Measurements from ENCODE around the gene HPS4.

Gene HPS4

GRCh38 chr22:26501996-26502395, 18.4 kb upstream of the HPS4 start:
- Histone ChIP-seq H3K27me3 (ENCODE audit: control insufficient read depth in 2 of 2, insufficient read depth in 2 of 2, low read length in 2 of 2) (no peaks in the 10 kb centered on the region), H3K9me3 (ENCODE audit: control insufficient read depth in 2 of 2, low read length in 2 of 2) (no peaks in the 10 kb centered on the region), H3K36me3 (ENCODE audit: control insufficient read depth in 2 of 2, insufficient read depth in 2 of 2, low read length in 2 of 2) (peaks cover 74 to 80% of the 10 kb centered on the region in 2 donors), H3K27ac (ENCODE audit: low read depth in 2 of 2, low read length in 2 of 2) (no peak overlapping the region), H3K9ac (ENCODE audit: low read depth in 1 of 2, low read length in 2 of 2) (no peak overlapping the region), H3K4me1 (ENCODE audit: control insufficient read depth in 2 of 2, insufficient read depth in 2 of 2, low read length in 2 of 2) (peaks cover 0 to 6% of the 10 kb centered on the region in 2 donors), H3K4me3 (ENCODE audit: low read length in 2 of 2) (no peak overlapping the region)

DNA sequence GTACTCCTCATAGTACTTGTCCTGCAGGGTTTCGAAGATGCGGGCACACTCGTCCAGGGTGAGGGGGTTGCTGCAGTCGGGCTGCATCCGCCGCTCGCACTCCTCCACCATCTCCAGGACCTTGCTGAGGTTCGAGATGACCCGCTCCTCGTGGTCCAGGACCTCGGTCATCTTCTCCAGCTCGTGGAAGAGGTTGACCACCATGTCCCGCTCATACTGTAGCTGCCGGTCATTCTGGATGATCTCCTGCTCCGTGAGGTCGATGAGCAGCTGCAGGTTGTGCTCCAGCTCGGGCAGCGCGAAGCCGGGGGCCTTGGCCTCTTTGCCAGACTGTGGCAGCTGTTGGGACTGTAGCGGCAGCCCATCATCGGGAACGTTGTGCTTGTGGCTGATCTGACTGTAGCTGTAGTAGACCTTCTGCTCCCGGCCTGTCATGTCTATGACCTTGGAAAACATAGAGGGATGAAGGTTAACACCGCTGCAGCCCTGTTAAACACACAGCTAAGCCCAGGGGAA, 15.7 kb upstream of the HPS4 start:
- no peak overlapping the region for H3K27ac ChIP-seq (ENCODE audit: low read depth in 2 of 2, low read length in 2 of 2)
- H3K27me3 ChIP-seq (ENCODE audit: control insufficient read depth in 2 of 2, insufficient read depth in 2 of 2, low read length in 2 of 2): no peaks in the 10 kb centered on the region
- H3K9ac ChIP-seq (ENCODE audit: low read depth in 1 of 2, low read length in 2 of 2): no peak overlapping the region
- H3K4me1 ChIP-seq (ENCODE audit: control insufficient read depth in 2 of 2, insufficient read depth in 2 of 2, low read length in 2 of 2): peaks cover 0 to 6% of the 10 kb centered on the region in 2 donors
- no peak overlapping the region for H3K4me3 ChIP-seq (ENCODE audit: low read length in 2 of 2)
- peaks cover 76 to 82% of the 10 kb centered on the region in 2 donors for H3K36me3 ChIP-seq (ENCODE audit: control insufficient read depth in 2 of 2, insufficient read depth in 2 of 2, low read length in 2 of 2)
- no peaks in the 10 kb centered on the region for H3K9me3 ChIP-seq (ENCODE audit: control insufficient read depth in 2 of 2, low read length in 2 of 2)

DNA sequence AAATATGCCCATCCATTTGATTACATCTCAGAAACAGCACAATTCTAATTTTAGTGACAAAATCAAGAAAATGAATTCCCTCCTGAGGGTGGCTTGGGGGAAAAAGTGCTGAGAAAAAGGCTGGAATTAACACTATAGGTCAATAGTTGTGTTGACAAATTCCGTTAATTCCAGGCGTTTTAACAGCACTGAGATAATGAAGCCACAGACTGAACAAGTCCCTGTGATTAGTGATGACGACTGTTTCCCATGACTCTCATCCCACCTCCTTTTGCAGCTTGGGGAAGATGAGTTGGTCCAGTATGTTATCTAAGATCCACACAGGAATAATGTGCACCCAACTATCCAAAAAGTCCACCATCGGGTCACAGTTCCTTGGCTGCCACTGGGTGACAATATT, 12.9 kb upstream of the HPS4 start:
- Histone ChIP-seq H3K9me3 (ENCODE audit: control insufficient read depth in 2 of 2, low read length in 2 of 2) (no peaks in the 10 kb centered on the region), H3K4me1 (ENCODE audit: control insufficient read depth in 2 of 2, insufficient read depth in 2 of 2, low read length in 2 of 2) (no peaks in the 10 kb centered on the region), H3K36me3 (ENCODE audit: control insufficient read depth in 2 of 2, insufficient read depth in 2 of 2, low read length in 2 of 2) (peaks cover 71 to 82% of the 10 kb centered on the region in 2 donors), H3K27me3 (ENCODE audit: control insufficient read depth in 2 of 2, insufficient read depth in 2 of 2, low read length in 2 of 2) (no peaks in the 10 kb centered on the region), H3K27ac (ENCODE audit: low read depth in 2 of 2, low read length in 2 of 2) (no peak overlapping the region), H3K4me3 (ENCODE audit: low read length in 2 of 2) (no peak overlapping the region), H3K9ac (ENCODE audit: low read depth in 1 of 2, low read length in 2 of 2) (no peak overlapping the region)

- Histone ChIP-seq H3K4me1 (ENCODE audit: control insufficient read depth in 2 of 2, insufficient read depth in 2 of 2, low read length in 2 of 2) (no peaks in the 10 kb centered on the region), H3K27ac (ENCODE audit: low read depth in 2 of 2, low read length in 2 of 2) (no peak overlapping the region), H3K9me3 (ENCODE audit: control insufficient read depth in 2 of 2, low read length in 2 of 2) (no peaks in the 10 kb centered on the region), H3K27me3 (ENCODE audit: control insufficient read depth in 2 of 2, insufficient read depth in 2 of 2, low read length in 2 of 2) (no peaks in the 10 kb centered on the region), H3K36me3 (ENCODE audit: control insufficient read depth in 2 of 2, insufficient read depth in 2 of 2, low read length in 2 of 2) (peaks cover 65 to 81% of the 10 kb centered on the region in 2 donors), H3K4me3 (ENCODE audit: low read length in 2 of 2) (no peak overlapping the region), H3K9ac (ENCODE audit: low read depth in 1 of 2, low read length in 2 of 2) (no peak overlapping the region)
Observed at GRCh38 chr22:26494506-26494905, 10.9 kb upstream of the HPS4 start.

- no peaks in the 10 kb centered on the region for H3K4me1 ChIP-seq (ENCODE audit: control insufficient read depth in 2 of 2, insufficient read depth in 2 of 2, low read length in 2 of 2)
- peaks cover 64 to 83% of the 10 kb centered on the region in 2 donors for H3K36me3 ChIP-seq (ENCODE audit: control insufficient read depth in 2 of 2, insufficient read depth in 2 of 2, low read length in 2 of 2)
- H3K4me3 ChIP-seq (ENCODE audit: low read length in 2 of 2): no peak overlapping the region
- H3K9ac ChIP-seq (ENCODE audit: low read depth in 1 of 2, low read length in 2 of 2): no peak overlapping the region
- no peaks in the 10 kb centered on the region for H3K9me3 ChIP-seq (ENCODE audit: control insufficient read depth in 2 of 2, low read length in 2 of 2)
- H3K27ac ChIP-seq (ENCODE audit: low read depth in 2 of 2, low read length in 2 of 2): no peak overlapping the region
- no peaks in the 10 kb centered on the region for H3K27me3 ChIP-seq (ENCODE audit: control insufficient read depth in 2 of 2, insufficient read depth in 2 of 2, low read length in 2 of 2)
Observed at GRCh38 chr22:26492220-26492619, 8.6 kb upstream of the HPS4 start.

DNA sequence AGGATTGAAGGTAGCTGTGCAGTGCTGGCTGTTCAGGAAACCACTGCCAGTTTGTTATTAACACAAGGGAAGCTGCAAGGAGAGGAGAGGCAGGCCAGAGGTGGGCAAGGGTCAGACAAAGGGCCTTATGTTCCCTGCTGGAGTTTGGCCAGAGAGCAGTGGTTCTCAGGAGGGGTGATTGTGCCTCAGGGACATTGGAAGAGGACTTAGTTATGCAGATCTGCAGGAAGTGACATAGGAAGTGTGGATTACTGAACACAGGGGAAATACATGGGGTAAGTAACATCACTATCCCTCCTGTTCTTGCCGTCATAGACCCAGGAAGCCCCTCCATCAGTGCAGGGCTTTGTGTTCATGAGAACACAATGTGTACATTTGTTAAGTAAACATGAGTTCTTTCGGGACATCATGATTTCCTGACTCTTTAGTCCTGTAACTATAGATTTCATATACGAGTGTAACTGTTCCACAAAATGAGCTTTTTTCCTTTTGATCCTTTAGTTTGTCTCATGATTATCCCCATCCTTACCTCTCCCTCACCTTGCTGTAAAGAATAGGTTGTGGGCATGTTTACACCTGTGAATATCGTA, 6.0 kb upstream of the HPS4 start:
- no peak overlapping the region for H3K27ac ChIP-seq (ENCODE audit: low read depth in 2 of 2, low read length in 2 of 2)
- H3K27me3 ChIP-seq (ENCODE audit: control insufficient read depth in 2 of 2, insufficient read depth in 2 of 2, low read length in 2 of 2): no peaks in the 10 kb centered on the region
- no peaks in the 10 kb centered on the region for H3K9me3 ChIP-seq (ENCODE audit: control insufficient read depth in 2 of 2, low read length in 2 of 2)
- H3K4me1 ChIP-seq (ENCODE audit: control insufficient read depth in 2 of 2, insufficient read depth in 2 of 2, low read length in 2 of 2): peaks cover under 1 to 1% of the 10 kb centered on the region in 2 donors
- H3K36me3 ChIP-seq (ENCODE audit: control insufficient read depth in 2 of 2, insufficient read depth in 2 of 2, low read length in 2 of 2): peaks cover 43 to 59% of the 10 kb centered on the region in 2 donors
- no peak overlapping the region for H3K9ac ChIP-seq (ENCODE audit: low read depth in 1 of 2, low read length in 2 of 2)
- H3K4me3 ChIP-seq (ENCODE audit: low read length in 2 of 2): no peak overlapping the region

DNA sequence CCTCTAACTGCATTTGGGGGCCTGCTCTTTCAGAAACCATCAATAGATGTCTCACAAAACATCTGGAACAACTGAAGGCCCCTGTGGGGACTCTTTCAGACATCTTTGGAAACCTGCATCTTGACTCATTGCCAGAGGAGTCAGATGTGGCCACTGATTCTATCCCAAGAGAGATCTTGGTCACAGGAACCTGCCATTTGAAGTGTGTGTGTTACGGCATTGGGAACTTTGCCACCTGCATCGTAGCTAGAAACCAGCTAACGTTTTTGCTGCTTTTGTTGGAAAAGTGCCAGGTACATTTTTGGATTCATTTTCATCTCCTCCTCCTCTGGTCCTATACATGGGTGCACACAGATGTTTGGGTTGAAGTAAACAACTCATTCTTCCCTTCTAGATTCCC, 4.4 kb upstream of the HPS4 start:
- Histone ChIP-seq H3K27ac (ENCODE audit: low read depth in 2 of 2, low read length in 2 of 2) (no peak overlapping the region), H3K27me3 (ENCODE audit: control insufficient read depth in 2 of 2, insufficient read depth in 2 of 2, low read length in 2 of 2) (no peaks in the 10 kb centered on the region), H3K9ac (ENCODE audit: low read depth in 1 of 2, low read length in 2 of 2) (no peak overlapping the region), H3K4me3 (ENCODE audit: low read length in 2 of 2) (no peak overlapping the region), H3K4me1 (ENCODE audit: control insufficient read depth in 2 of 2, insufficient read depth in 2 of 2, low read length in 2 of 2) (peaks cover 5 to 7% of the 10 kb centered on the region in 2 donors), H3K9me3 (ENCODE audit: control insufficient read depth in 2 of 2, low read length in 2 of 2) (no peaks in the 10 kb centered on the region), H3K36me3 (ENCODE audit: control insufficient read depth in 2 of 2, insufficient read depth in 2 of 2, low read length in 2 of 2) (peaks cover 29 to 44% of the 10 kb centered on the region in 2 donors)

DNA sequence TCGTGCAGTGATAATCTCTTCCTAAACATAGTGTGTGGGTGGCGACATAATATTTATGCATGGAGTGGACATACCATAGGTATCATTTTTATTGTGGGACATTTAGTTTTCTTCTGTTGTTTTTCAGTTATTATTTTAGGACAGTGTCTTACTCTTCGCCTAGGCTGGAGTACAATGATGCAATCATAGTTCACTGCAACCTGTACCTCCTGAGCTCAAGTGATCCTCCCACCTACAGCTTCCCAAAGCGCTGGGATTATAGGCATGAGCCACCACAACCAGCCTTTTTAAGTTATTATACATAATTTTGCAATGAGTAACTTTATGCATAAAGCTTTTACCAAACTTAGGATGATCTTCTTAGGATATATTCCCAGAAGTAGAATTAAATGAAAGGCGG, 2.8 kb upstream of the HPS4 start:
- Histone ChIP-seq H3K27ac (ENCODE audit: low read depth in 2 of 2, low read length in 2 of 2) (no peak overlapping the region), H3K9me3 (ENCODE audit: control insufficient read depth in 2 of 2, low read length in 2 of 2) (no peaks in the 10 kb centered on the region), H3K27me3 (ENCODE audit: control insufficient read depth in 2 of 2, insufficient read depth in 2 of 2, low read length in 2 of 2) (no peaks in the 10 kb centered on the region), H3K4me1 (ENCODE audit: control insufficient read depth in 2 of 2, insufficient read depth in 2 of 2, low read length in 2 of 2) (peaks cover 12 to 17% of the 10 kb centered on the region in 2 donors), H3K36me3 (ENCODE audit: control insufficient read depth in 2 of 2, insufficient read depth in 2 of 2, low read length in 2 of 2) (peaks cover 17 to 31% of the 10 kb centered on the region in 2 donors), H3K9ac (ENCODE audit: low read depth in 1 of 2, low read length in 2 of 2) (no peak overlapping the region), H3K4me3 (ENCODE audit: low read length in 2 of 2) (no peak overlapping the region)

DNA sequence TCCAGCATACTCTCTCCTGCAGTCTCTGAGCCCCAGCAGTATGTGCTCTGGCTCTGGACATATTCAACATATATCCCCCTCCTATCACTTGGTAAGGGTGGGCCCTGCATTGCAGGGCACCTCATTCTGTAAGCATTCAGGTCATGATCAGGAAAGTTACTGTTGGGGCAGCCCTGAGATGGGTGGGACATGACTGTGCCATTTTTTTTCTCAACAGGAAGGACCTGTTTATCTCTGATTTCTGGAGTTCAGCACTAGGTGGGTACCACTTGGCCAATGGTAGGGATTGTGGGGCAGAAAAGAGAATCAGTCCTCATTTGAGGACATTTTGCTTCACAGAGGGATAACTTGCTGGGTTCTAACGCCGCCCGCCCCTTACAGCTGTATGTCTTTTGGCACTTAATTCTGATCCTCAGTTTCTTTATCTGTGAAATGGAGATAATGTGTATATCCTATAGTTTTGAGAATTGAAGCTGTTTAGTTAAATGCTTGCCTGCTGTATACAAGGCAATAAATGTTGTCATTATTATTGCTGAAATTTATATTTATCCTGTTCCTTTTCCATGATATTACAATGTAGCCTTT, 2.3 kb upstream of the HPS4 start:
- Histone ChIP-seq H3K4me3 (ENCODE audit: low read length in 2 of 2) (no peak overlapping the region), H3K4me1 (ENCODE audit: control insufficient read depth in 2 of 2, insufficient read depth in 2 of 2, low read length in 2 of 2) (peaks cover 16 to 22% of the 10 kb centered on the region in 2 donors), H3K9me3 (ENCODE audit: control insufficient read depth in 2 of 2, low read length in 2 of 2) (no peaks in the 10 kb centered on the region), H3K27me3 (ENCODE audit: control insufficient read depth in 2 of 2, insufficient read depth in 2 of 2, low read length in 2 of 2) (no peaks in the 10 kb centered on the region), H3K27ac (ENCODE audit: low read depth in 2 of 2, low read length in 2 of 2) (no peak overlapping the region), H3K36me3 (ENCODE audit: control insufficient read depth in 2 of 2, insufficient read depth in 2 of 2, low read length in 2 of 2) (peaks cover 13 to 32% of the 10 kb centered on the region in 2 donors), H3K9ac (ENCODE audit: low read depth in 1 of 2, low read length in 2 of 2) (no peak overlapping the region)

- H3K36me3 ChIP-seq (ENCODE audit: control insufficient read depth in 2 of 2, insufficient read depth in 2 of 2, low read length in 2 of 2): peaks cover 12 to 26% of the 10 kb centered on the region in 2 donors
- no peak overlapping the region for H3K4me3 ChIP-seq (ENCODE audit: low read length in 2 of 2)
- H3K27me3 ChIP-seq (ENCODE audit: control insufficient read depth in 2 of 2, insufficient read depth in 2 of 2, low read length in 2 of 2): no peaks in the 10 kb centered on the region
- H3K9ac ChIP-seq (ENCODE audit: low read depth in 1 of 2, low read length in 2 of 2): no peak overlapping the region
- H3K27ac ChIP-seq (ENCODE audit: low read depth in 2 of 2, low read length in 2 of 2): no peak overlapping the region
- H3K4me1 ChIP-seq (ENCODE audit: control insufficient read depth in 2 of 2, insufficient read depth in 2 of 2, low read length in 2 of 2): peaks cover 22 to 27% of the 10 kb centered on the region in 2 donors
- H3K9me3 ChIP-seq (ENCODE audit: control insufficient read depth in 2 of 2, low read length in 2 of 2): no peaks in the 10 kb centered on the region
Observed at GRCh38 chr22:26485013-26485412, 1.4 kb upstream of the HPS4 start.

All from mucosa of rectum (tissue), 2 donors.